Stimulated activated CD4-positive, alpha-beta T cell treated with anti-CD3 and anti-CD28 coated beads, Interleukin-2, amount 100 ng/mL, for 4 hours (primary cell): ENCODE measurements around the gene SOST.
"Not testable (repeated sequence)": the region's sequence is repeated elsewhere in the genome, so short reads cannot be mapped to it uniquely, and the experiment has no call there.

Source experiments
- DNase-seq: peaks from one replicate; pipeline ENCODE4 v3.0.0-alpha.2; 2020; ENCODE audit warnings: low read depth

Gene SOST

GRCh38 chr17:43758497-43759174 is at the start of gene SOST:
TSS of gene SOST (minus strand) at chr17:43758791. CDS start at chr17:43758741, 50 bp downstream.
- no peak for DNase-seq

- DNase-seq: no peak
Observed at GRCh38 chr17:43808076-43808475, 49.5 kb upstream of the SOST start.

- no peak for DNase-seq
Observed at GRCh38 chr17:43805117-43805516, 46.5 kb upstream of the SOST start.

- no peak for DNase-seq
Observed at GRCh38 chr17:43803758-43804157, 45.2 kb upstream of the SOST start.

- no peak for DNase-seq
Observed at GRCh38 chr17:43801844-43802243, 43.3 kb upstream of the SOST start.

- DNase-seq: no peak
Observed at GRCh38 chr17:43800736-43801135, 42.1 kb upstream of the SOST start.

GRCh38 chr17:43799047-43799446 is 40.5 kb upstream of the SOST start:
- DNase-seq: no peak

GRCh38 chr17:43798024-43798423 is 39.4 kb upstream of the SOST start:
- not testable (repeated sequence) for DNase-seq

GRCh38 chr17:43792668-43793067 is 34.1 kb upstream of the SOST start:
- not testable (repeated sequence) for DNase-seq

GRCh38 chr17:43791589-43791988 is 33.0 kb upstream of the SOST start:
- no peak for DNase-seq

- no peak for DNase-seq
Observed at GRCh38 chr17:43790311-43790940, 31.8 kb upstream of the SOST start.

- DNase-seq: no peak
Observed at GRCh38 chr17:43789482-43789881, 30.9 kb upstream of the SOST start.

GRCh38 chr17:43788540-43788939 is 29.9 kb upstream of the SOST start:
- no peak for DNase-seq

- no peak for DNase-seq
Observed at GRCh38 chr17:43787728-43788127, 29.1 kb upstream of the SOST start.

- DNase-seq: no peak
Observed at GRCh38 chr17:43784628-43785101, 26.1 kb upstream of the SOST start.

- no peak for DNase-seq
Observed at GRCh38 chr17:43784068-43784467, 25.5 kb upstream of the SOST start.

GRCh38 chr17:43782913-43783680 is 24.5 kb upstream of the SOST start:
- no peak for DNase-seq

GRCh38 chr17:43780135-43780534 is 21.5 kb upstream of the SOST start, which contains the start of gene CFAP97D1:
TSS of gene CFAP97D1 (plus strand) at chr17:43780435. CDS start at chr17:43780463, 28 bp downstream.
- DNase-seq: no peak

GRCh38 chr17:43779145-43780125 is 20.8 kb upstream of the SOST start:
- no peak for DNase-seq

GRCh38 chr17:43778337-43779144 is 19.9 kb upstream of the SOST start, which contains the start of gene DUSP3:
TSS of gene DUSP3 (minus strand) at chr17:43778977. CDS start at chr17:43778924, 53 bp downstream.
- peak; percentile 63 for DNase-seq
